Measurements from ENCODE around the gene UBE2S.

Gene UBE2S

DNA sequence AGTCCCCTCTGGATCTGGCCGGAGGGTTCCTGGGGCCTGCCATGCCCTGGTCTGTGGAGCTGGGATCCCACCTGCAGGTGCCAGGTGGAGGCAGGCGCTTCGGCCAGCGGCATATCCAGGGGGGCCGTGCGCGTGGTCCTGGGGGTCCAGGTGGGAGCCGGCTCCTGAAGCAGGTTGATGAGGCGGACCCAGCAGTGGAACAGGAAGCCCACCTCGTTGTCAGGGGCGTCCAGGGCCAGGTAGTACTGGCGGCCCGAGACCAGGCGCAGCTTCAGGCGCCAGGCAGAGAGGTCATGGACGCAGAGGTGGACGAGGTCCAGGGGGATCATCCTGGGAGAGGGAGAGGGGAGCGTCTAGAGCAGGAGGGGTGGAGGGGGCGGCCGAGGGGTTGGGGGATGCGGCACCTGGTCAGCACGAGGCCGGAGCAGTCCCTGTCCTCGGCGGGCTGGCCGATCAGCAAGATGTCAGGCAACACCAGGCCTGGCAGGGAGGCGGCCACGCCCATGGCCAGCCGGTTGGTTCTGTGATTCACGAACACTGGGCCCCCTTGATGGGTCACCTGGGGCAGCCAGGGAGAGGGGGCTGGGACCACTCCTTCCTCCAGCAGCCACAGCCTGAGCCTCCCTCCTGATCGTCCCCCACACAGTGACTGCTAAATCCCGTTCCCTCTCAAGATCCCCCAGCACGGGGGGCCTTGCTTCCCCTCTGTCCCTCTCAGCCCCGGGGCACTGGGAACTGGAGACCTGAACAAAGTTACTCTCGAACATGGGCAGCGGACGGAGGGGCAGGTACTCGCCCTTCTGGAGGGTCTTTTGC, 45.2 kb downstream of the UBE2S start:
- DNase-seq (ENCODE audit: low spot score) (no peak), ATAC-seq (ENCODE audit: low read depth) (no peak)
- TF ChIP-seq CTCF (IDR thresholded peaks at IDR 0.05; ENCODE audit: poor library complexity, severe bottlenecking): no peak
- Histone ChIP-seq H3K27me3 (ENCODE audit: insufficient read depth, poor library complexity, severe bottlenecking) (no peaks in the 10 kb centered on the region), H3K36me3 (ENCODE audit: low read depth) (no peaks in the 10 kb centered on the region), H3K4me3 (ENCODE audit: severe bottlenecking) (no peak overlapping the region), H3K27ac (ENCODE audit: poor library complexity, severe bottlenecking) (no peak overlapping the region), H3K4me1 (ENCODE audit: insufficient read depth, poor library complexity, severe bottlenecking) (no peaks in the 10 kb centered on the region), H3K9me3 (ENCODE audit: severe bottlenecking) (no peaks in the 10 kb centered on the region)

DNA sequence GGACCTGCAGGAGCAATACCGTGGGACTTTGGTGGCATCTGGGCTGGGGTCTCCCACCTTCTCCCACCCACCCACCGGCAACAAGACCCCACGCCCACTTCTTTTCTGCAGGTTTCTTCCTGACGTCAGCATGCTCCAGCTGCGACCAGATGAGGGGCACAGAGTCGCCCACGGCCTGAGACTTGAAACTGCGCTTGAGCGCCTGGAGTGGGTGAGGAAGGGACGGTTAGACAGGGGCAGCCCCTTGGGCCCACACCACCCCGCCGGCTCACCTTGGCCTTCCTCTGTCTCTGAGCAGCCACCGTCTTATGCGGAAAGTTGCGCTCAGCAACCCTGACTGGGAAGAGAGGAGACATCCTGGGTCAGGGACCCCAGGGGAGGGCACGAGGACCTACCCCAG, 46.7 kb downstream of the UBE2S start:
- no peak for ATAC-seq (ENCODE audit: low read depth)
- Histone ChIP-seq H3K36me3 (ENCODE audit: low read depth) (no peaks in the 10 kb centered on the region), H3K9me3 (ENCODE audit: severe bottlenecking) (no peaks in the 10 kb centered on the region), H3K27ac (ENCODE audit: poor library complexity, severe bottlenecking) (no peak overlapping the region), H3K4me3 (ENCODE audit: severe bottlenecking) (no peak overlapping the region), H3K4me1 (ENCODE audit: insufficient read depth, poor library complexity, severe bottlenecking) (no peaks in the 10 kb centered on the region), H3K27me3 (ENCODE audit: insufficient read depth, poor library complexity, severe bottlenecking) (no peaks in the 10 kb centered on the region)
- no peak for DNase-seq (ENCODE audit: low spot score)
- TF ChIP-seq CTCF (IDR thresholded peaks at IDR 0.05; ENCODE audit: poor library complexity, severe bottlenecking): no peak

DNA sequence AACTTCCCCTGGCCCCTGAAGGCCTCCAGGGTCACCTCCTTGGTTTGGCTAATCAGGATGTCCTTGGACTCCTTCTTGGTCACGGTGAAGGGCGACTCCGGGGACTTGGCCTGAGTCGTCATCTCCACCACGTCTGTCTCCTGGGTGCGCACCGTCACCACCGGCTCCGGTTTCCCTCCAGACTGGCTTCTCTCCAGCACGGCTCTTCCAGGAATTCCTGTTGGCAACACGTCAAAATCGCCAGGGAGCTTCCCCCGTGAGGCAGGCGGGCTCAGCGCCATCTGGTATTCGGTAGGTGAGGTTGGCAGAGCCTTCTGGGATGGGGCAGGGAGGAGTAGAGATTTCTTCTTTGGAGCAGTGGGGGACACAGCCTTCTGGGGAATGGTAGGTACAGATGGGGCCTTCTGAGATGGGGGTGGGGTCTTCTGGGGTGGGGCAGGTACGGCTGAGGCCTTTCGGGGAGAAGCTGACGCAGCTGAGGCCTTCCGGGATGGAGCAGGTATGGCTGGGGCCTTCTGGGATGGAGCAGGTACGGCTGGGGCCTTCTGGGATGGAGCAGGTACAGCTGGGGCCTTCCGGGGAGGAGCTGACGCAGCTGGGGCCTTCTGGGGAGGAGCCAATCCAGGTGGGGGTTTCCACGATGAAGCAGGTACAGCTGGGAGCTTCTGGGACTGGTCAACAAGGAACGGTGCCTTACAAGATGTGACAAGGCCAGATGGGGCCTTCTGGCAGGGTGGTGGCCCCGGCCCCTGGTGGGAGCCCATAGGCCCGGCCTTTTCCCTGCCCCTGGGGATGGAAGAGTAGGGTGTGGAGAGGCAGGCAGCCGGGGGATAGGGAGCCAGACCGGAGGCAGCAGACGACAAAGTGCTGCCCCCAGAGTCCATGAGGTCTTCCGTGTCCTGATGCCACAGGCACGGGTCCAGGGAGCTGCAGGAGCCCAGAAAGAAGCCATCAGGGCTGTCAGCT, 48.4 kb downstream of the UBE2S start:
- no peaks in the 10 kb centered on the region for H3K27me3 ChIP-seq (ENCODE audit: insufficient read depth, poor library complexity, severe bottlenecking)
- no peak for TF ChIP-seq CTCF (IDR thresholded peaks at IDR 0.05; ENCODE audit: poor library complexity, severe bottlenecking)
- no peak overlapping the region for H3K4me3 ChIP-seq (ENCODE audit: severe bottlenecking)
- no peak overlapping the region for H3K27ac ChIP-seq (ENCODE audit: poor library complexity, severe bottlenecking)
- no peaks in the 10 kb centered on the region for H3K9me3 ChIP-seq (ENCODE audit: severe bottlenecking)
- ATAC-seq (ENCODE audit: low read depth) (no peak), DNase-seq (ENCODE audit: low spot score) (peak; percentile 58)
- H3K4me1 ChIP-seq (ENCODE audit: insufficient read depth, poor library complexity, severe bottlenecking): no peaks in the 10 kb centered on the region
- H3K36me3 ChIP-seq (ENCODE audit: low read depth): no peaks in the 10 kb centered on the region

GRCh38 chr19:55358493-55358892, 49.1 kb downstream of the UBE2S start:
- H3K36me3 ChIP-seq (ENCODE audit: low read depth): no peaks in the 10 kb centered on the region
- no peak overlapping the region for H3K27ac ChIP-seq (ENCODE audit: poor library complexity, severe bottlenecking)
- H3K9me3 ChIP-seq (ENCODE audit: severe bottlenecking): no peaks in the 10 kb centered on the region
- no peaks in the 10 kb centered on the region for H3K27me3 ChIP-seq (ENCODE audit: insufficient read depth, poor library complexity, severe bottlenecking)
- TF ChIP-seq CTCF (IDR thresholded peaks at IDR 0.05; ENCODE audit: poor library complexity, severe bottlenecking): no peak
- H3K4me3 ChIP-seq (ENCODE audit: severe bottlenecking): no peak overlapping the region
- ATAC-seq (ENCODE audit: low read depth) (no peak), DNase-seq (ENCODE audit: low spot score) (no peak)
- H3K4me1 ChIP-seq (ENCODE audit: insufficient read depth, poor library complexity, severe bottlenecking): no peaks in the 10 kb centered on the region

All from RWPE2 (cell line).